GM18870 (cell line): ENCODE measurements around the gene SUSD4.

ENCODE experiments used
- ATAC-seq: cut with Tn5 transposase; IDR thresholded peaks from one replicate; pipeline ENCODE4 v1.9.1; 2021; ENCODE audit warnings: moderate library complexity; ENCODE audit not compliant: unreplicated experiment

The SUSD4 gene

DNA sequence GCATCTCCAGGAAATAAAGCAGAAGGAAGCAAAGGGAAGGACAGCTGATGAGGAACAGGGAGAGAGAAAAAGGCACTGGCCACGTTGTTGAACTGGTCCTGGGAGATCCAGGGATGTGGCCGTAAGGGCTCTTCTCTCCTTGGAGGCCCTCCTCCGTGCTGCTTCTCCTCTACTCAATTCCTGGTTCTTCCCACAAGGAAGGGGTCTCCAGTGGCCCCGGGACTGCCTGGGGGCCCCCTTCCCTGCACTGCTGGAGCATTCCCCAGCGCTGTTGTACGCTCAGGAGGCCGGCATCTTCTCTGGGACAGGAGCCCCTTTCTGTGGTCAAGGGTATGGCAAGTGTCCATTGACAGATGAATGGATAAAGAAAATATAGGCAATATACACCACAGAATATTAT lies 132.4 kb downstream of the SUSD4 start:
- no peak for ATAC-seq

DNA sequence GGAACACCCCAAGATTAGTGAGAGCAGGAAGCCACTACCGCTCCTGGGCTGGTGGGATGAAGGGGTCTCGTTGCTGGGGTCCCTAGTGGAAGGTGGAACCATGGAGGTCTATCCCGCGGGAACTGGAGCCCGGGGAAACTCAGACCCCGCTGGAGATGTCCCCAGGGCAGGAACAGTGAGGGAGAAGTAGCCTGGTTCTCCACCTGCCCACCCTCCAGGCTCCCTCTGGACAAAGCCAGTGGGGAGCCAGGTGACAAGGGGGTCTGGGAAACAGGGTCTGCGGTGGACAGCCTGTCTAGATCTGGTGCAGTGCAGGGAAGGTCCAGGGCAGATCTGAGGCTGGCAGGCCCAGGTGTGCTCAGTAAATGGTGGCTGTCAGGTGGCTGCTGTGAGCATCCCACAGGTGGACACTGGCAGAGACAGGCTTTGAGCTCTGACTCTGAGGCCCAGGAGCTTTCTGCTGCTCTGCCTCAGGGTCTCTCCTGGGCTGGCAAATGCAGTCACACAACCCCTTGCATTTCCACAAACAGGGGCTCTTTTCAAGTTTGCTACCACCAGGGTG lies 132.9 kb downstream of the SUSD4 start:
- ATAC-seq: no peak

DNA sequence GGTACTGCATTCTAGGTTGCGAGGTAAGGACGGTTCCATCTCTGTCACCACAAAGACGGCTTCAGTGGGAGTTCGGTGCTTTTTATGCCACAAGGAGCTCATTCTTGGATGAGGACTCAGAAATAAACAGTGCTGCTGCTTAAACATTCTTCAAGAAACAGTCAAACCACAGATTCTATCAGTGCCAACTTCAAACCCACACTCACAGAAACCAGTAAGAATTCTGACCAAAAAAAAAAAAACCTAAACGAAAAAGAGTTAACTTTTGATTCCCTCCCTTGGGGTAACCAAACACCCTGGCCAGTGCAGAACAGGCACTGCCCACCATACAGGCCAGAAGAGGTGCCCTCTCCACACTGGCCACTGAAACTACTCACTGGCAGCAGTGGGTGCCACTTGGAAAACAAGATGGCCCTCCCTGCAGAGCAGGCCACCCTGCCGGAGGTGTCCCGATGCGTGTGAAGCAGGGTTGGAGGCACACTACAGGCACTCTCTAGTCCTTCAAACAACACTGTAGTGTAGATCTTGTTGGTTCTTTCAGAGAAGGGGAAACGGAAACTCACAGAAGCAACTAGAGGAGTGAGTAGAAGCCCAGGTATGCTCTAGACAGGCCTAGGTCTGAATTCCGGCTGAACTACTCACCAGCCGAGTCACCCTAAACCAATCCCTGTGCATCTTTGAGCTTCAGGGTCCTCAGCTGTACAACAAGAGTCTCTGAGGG lies 133.7 kb downstream of the SUSD4 start:
- no peak for ATAC-seq

DNA sequence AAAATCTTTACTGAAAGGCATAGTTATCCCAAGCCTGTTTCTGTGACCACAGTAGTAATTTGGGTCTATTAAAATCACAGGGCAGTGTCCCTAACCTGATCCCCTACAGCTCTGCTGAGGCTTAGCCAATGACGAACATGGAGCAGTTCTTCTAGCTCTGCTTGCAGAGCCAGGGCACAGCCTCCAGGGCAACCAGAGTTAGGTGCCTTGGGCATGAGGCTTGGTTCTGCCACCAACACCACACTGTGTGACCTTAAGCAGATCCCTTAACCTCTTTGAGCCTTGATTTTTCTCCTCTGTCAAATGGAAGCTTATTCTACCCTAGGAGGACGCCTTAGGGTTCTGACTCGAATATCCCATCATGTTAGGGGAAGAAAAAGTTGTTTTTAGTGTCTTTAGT lies 134.2 kb downstream of the SUSD4 start:
- ATAC-seq: no peak

DNA sequence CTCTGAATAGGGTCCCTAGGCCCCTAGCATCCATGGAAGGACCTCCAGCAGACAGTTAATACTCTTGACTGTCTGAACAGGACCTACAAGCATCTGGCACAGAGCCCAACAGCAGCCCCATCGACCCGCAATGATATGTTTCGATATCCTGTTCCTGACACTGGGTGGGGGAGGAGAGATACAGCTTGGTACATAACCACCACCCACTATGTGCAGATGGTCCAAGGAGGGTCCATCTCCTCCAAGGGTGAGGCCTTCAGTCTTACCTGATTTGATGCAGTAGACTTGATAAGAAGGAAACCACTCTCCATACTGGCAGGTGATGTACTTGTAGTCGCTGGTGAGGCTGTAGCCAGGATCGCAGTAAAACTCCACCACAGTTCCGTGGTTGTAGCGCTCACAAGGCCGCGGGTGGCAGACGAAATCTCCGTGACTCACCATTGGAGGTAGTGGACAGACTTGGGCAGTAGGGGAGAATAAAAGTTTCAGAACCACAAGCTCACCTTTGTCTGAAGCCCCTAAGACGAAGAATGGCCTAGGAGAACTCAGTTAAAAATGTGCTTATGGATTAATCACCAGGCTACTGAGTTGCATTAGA lies 134.9 kb downstream of the SUSD4 start:
- ATAC-seq: no peak

DNA sequence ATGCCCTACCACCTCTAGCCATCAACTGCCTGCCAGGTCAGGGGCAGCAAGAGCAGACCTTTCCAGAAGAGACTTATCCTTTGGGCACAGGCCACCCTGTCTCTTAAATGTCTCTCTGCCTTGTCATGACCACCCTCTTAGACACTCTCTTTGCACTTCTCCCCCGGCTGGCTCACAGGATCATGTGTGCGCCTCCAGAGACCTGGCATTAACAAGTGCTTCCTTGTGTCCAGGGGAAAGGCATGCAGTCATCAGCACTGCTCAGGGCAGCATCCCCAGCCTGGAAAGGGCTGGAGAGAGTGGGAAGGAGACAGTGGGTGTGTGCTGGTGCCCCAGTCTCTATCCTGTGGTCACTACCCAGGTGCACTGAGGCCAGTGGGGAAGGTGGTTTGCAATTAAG lies 135.8 kb downstream of the SUSD4 start:
- no peak for ATAC-seq

DNA sequence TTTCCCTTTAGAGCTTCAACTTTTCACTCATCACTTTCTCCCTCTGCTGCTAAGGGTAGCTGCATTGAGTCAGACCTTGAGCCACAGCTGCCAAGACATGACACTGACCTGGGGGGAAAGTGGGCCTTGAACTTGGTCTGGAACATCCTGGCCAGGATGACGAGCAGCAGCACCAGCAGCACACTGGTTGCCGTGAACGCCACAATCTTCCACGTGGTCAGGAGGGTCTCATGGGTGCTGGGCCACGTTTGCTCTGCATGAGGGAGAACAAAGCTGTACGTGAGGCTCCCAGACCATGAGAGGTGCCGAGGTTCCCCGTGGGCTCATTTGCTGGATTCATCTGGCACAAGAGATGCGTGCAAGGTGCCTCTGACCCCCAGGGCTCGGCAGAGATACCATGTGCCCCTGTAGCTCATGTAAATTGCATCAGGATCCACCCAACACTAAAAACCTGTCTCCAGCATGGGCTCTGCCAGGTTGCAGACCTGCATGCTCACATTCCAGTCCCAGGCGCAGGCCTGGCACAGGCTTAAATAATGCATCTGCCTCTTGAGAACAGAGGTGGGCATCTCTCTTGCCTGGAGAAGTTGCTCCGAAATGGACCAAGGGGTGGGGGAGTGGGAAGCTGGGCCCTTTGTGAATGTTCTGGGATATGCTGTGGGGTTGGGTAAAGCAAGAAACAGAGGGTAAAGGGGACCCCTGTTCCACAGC lies 136.3 kb downstream of the SUSD4 start:
- ATAC-seq: no peak

DNA sequence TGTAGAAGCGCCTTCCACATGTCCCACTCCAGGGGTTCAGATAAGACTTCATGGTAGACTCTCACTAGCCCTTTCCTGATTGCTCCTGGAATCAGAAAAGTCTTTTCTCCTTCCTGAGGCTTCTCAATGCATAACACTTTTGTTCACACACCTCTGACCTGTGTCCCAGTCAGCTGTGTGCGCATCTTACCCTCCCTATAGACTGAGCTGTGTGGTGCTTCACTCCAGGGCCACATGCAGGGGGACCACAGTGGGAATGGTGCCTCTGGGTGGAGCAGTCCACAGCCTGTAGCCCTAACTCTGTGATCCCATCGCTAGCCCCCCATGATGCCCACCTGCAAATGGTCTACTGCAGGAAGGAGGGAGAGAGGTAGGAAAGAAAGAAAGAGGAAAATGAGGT lies 136.9 kb downstream of the SUSD4 start:
- ATAC-seq: no peak

DNA sequence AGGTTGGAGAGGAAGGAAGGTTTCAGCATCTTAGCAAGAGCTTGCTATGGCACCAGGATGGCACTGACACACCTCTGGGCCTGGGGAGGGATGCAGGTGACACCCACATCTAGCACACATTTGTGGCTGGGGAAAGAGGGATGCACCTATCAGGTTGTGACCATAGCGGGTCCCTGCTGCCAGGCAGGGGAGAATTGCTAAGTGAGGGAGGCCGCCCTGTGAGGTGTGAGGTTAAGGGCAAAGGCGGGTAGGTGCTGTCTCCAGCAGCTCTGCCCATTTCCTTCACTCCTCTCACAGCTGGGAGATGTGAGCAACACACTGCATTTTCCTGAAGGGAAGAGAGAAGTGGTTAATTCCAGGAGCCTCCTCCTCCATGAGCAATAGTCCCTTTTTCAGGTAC lies 137.7 kb downstream of the SUSD4 start:
- ATAC-seq: no peak

DNA sequence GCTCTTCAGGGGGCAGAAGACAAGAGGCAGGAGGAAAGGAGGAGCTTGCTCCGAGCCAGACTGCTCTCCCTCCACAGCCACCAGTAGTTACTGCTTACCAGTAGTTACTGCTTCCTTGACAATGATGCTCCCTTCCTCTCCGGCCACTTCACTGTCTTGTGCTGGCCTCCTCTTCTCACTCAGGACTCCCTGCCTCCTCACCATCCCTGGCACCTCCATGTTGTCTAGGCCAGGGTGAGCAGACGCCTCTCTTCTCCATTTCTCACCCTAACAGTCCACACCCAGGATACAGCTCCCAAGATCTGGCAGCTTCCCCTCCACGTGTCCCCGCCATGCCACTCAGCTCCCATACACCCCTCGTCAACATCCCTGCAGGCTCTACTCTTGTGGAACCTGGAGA lies 138.5 kb downstream of the SUSD4 start:
- no peak for ATAC-seq

DNA sequence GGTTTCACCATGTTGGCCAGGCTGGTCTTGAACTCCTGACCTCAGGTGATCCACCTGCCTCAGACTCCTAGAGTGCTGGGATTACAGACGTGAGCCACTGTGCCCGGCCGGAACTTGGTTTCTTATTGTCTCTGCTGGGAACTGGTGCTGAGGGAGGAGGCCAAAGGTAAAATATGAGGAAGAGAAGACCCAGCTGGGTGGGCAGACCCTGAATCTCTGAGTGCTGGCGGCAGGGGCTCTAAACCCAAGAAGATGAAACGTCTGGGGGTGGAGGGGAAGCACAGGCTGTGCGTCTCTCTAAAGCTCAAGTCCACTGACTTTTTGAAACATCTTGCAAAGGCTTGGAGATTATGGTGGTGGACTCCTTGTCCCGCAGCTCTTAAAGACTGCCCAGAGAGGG lies 138.9 kb downstream of the SUSD4 start:
- ATAC-seq: no peak

DNA sequence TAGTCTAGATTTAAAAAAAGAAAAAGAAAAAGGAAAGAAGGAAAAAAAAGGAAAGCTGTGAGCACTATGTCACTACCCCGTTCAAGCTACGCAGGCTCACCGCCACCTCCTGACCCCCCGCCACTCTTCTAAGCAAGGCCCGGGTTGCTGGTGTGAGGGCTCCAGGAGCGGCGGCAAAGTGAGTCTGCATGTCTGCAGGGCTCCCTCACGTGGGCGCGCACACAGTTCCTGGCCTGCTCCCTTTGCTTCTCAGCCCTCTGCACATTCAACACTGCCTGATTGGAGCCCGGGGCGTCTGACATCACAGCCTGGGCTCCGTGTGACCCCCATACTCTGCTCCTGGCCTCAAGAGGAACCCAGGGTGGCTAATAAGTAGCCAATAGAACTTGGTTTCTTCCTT lies 139.5 kb downstream of the SUSD4 start:
- no peak for ATAC-seq

DNA sequence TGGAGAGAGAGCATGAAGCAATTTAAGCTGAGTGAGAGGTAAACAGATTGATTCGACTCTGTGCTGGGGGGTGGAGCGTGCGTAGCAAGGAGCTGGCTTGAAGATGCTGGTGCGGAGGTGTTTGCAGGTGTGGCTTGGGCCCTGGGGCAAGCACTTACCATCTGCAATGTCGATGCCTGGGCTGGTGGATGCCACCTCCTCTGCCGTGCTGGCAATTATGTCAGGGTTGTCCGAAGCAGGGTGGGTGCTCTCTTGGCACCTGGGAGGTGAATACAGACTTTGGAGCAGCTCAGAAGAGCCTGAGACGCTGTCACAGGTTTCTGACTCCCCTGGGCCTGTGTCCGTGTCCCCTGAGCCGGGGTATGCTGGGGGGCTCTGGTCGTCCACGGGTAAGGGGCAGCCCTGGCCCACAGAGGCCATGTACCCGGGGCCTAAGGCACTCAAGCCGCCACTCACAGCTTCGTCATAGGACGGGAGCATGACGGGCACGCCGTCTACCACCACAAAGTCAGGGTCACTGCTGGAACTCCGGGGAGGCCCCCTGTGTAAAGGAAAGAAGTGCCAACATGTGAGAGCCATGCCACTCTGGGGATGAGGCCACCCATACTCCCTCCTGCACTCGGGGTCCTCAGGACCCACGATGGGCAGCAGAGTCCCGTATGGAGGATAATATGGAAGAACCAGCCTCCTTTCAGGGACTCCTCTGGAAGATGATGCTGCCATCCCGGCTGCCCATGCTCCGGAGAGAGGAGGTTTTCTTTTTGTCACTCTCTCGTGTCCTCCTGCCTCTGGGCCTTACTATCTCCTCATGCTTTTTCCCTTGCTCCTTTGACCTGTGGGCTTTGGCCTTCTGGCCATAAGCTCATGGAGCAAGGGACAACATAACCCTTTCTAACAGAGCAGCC lies 140.6 kb downstream of the SUSD4 start:
- no peak for ATAC-seq

DNA sequence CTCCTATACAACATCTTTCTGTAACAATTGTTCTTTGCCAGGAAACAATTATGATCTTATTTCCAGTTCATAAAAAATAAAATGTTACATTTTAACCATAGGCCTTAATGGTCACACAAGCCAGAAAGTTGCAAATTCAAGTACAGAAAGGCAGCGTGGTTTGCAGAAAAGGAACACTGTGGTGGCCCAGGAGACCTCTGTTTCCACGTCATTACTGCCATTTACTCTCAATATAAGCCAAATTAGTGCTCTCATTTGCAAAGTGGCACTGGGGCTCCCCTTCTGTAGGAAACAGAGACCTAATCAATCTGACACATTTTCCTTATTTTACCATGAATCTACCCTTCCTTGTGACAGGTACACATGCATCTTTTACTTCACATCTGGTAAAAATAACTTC lies 141.6 kb downstream of the SUSD4 start:
- no peak for ATAC-seq

DNA sequence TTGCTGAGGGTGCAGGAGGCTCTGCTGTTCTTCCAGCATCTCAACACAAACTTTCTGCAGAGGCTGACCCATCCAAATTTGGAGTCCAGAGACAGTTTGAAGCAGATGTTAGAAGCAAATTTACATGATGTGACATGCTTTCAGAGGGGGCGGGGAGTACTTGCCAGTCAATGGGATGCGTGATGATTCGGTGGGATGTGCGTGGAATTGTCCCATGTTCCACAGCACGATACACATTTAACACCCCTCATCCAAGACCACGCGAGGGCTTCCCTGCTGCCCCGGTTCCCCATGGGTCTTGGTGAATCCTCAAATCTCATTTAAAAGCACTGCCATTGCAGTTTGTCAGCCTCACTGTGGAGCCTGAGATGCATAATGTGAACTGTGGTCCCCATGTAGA lies 142.3 kb downstream of the SUSD4 start:
- no peak for ATAC-seq

DNA sequence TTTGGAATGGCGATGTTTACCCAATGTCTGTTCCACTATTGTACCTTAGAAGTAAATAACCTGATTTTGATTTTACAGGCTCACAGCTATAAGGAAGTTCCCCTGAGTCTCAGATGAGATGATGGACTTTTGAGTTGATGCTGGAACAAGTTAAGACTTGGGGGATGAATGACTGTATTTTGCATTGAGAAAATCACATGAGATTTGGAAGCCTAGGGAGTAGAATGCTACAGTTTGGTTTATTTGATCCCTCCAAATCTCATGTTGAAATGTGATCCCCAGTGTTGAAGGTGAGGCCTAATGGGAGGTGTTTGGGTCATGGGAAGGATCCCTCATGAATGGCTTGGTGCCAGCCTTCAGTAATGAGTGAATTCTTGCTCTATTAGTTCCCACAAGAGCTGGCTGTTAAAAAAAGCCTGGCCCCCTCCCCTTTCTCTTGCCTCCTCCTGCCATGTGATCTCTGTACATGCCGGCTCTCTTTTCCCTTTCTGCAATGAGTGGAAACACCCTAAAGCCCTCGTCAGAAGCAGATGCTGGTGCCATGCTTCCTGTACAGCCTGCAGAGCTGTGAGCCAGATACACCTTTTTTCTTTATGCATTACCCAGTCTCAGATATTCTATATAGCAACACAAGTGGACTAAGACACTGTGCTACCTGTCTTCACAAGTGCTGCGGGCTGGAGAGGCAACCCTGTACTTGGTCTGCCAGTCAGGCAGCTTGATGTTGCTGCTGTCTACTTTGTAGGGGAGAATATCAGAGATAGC lies 143.9 kb downstream of the SUSD4 start:
- ATAC-seq: no peak

DNA sequence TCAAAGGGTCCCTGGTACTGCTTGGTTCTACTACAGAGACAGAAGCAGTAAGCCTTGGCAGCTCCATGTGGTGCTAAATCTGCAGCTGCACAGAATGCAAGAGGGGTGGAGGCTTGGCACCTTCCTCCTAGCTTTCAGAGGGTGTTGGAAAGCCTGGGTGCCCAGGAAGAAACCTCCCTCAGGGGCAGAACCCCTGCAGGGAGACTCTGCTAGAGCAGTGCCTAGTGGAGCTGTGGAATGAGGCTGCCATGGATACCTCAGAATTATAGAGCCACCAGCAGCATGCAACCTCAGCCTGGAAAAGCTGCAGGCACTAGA lies 144.7 kb downstream of the SUSD4 start:
- ATAC-seq: no peak

DNA sequence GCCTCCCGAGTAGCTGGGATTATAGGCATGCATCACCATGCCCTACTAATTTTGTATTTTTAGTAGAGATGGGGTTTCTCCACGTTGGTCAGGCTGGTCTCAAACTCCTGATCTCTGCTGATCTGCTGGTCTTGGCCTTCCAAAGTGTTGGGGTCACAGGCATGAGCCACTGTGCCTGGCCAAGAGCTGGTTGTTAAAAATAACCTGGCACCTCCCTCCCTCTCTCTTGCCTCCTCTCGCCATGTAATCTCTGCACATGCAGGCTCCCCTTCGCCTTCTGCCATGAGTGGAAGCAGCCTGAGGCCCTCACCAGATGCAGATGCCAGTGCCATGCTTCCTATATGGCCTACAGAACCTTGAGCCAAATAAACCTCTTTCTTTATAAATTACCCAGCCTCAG lies 146.2 kb downstream of the SUSD4 start:
- no peak for ATAC-seq

DNA sequence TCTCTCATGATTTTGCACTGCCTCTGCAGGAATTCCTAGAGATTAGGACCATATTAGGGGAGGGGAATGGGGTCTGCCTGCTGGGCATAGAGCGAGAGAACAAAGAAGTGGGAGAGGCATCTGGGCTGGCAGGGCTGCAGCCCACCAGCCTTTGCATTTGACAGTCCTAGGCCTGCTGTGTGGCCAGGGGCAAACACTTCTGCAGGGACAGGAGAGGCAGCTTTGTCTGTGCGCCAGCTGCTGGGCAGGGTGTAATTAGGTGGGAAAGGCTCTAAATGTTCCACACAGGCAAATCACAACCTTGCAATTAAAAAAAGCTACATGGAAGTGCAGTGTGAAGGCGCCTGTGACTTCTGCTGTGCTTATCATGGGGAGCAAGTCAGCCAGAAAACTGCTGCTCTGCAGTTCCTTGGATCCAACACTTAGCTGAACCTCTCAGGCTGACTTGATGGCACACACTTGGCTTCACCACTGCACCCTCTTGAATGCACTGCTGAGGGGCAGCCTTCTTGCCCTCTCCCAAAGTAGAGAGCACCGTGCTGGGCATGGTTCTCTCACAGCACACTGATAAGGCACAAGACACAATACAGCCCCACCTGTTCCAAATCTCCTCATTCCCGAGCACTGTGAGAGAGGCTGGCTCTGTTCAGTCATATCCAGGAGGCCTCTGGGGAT lies 147.3 kb downstream of the SUSD4 start:
- no peak for ATAC-seq

DNA sequence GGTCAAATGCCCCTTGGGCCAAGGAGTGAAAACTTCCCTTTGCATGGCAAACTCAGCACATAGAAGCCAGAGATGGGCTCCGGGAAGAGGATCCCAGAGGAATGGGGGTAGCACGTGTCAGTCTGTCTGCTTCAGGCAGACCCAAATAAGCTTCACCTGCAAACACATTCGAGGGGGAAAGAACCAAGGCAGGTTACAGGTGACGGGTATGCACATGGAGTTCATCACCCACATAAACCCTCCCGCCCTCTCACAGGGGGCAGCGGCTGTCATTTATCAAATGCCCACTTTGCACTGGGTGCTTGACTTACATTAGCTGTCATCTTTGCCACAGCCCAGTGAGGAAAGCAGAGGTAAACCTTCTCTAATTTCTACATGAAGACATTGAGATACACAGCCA lies 147.9 kb downstream of the SUSD4 start:
- ATAC-seq: no peak
